Measurements from ENCODE around the gene SLC29A2.
A peak's percentile ranks its signal among the peaks of the same experiment; 100 is the strongest.

The SLC29A2 gene

GRCh38 chr11:66343176-66343575, 28.4 kb downstream of the SLC29A2 start:
- Mint-ChIP-seq H3K9me3 (no peaks in the 10 kb centered on the region), H3K4me3 (peak overlapping the region; percentile 97), H3K4me1 (peaks cover 35% of the 10 kb centered on the region), H3K27me3 (no peaks in the 10 kb centered on the region), H3K27ac (peak overlapping the region; percentile 20), H3K36me3 (peaks cover 4% of the 10 kb centered on the region)

DNA sequence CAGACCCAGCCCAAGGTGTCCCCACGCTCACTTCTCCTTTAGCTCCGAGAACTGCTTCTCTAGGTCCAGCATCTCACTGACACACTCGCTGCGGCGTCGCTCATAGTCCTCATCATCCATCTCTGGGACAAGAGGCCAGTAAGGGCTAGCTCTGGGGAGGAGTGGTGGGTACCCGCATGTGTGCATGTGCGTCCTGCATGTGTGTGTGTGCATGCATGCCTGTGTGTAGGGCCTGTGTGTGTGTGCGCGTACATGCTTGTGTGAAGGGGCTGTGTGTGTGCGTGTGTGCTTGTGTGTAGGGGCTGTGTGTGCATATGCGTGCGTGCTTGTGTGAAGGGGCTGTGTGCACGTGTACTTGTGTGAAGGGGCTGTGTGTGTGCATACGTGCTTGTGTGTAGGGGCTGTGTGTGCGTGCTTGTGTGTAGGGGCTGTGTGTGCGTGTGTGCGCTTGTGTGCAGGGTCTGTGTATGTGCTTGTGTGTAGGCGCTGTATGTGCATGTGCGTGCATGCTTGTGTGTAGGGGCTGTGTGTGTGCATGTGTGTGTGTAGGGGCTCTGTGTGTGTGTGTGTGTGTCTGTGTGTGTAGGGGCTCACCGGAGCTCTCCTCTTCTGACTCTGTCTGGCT, 29.9 kb downstream of the SLC29A2 start:
- H3K4me1 Mint-ChIP-seq: peaks cover 39% of the 10 kb centered on the region
- H3K36me3 Mint-ChIP-seq: peaks cover 4% of the 10 kb centered on the region
- no peak overlapping the region for H3K4me3 Mint-ChIP-seq
- H3K9me3 Mint-ChIP-seq: no peaks in the 10 kb centered on the region
- no peak overlapping the region for H3K27ac Mint-ChIP-seq
- H3K27me3 Mint-ChIP-seq: no peaks in the 10 kb centered on the region

GRCh38 chr11:66340596-66341501, 30.7 kb downstream of the SLC29A2 start:
- peaks cover 4% of the 10 kb centered on the region for H3K36me3 Mint-ChIP-seq
- H3K27me3 Mint-ChIP-seq: no peaks in the 10 kb centered on the region
- no peak overlapping the region for H3K27ac Mint-ChIP-seq
- H3K4me3 Mint-ChIP-seq: no peak overlapping the region
- H3K9me3 Mint-ChIP-seq: no peaks in the 10 kb centered on the region
- H3K4me1 Mint-ChIP-seq: peaks cover 40% of the 10 kb centered on the region

- H3K9me3 Mint-ChIP-seq: no peaks in the 10 kb centered on the region
- peaks cover 4% of the 10 kb centered on the region for H3K36me3 Mint-ChIP-seq
- H3K27ac Mint-ChIP-seq: no peak overlapping the region
- H3K4me3 Mint-ChIP-seq: no peak overlapping the region
- H3K27me3 Mint-ChIP-seq: no peaks in the 10 kb centered on the region
- peaks cover 37% of the 10 kb centered on the region for H3K4me1 Mint-ChIP-seq
These were observed 31.7 kb downstream of the SLC29A2 start for GRCh38 chr11:66339686-66340483.

DNA sequence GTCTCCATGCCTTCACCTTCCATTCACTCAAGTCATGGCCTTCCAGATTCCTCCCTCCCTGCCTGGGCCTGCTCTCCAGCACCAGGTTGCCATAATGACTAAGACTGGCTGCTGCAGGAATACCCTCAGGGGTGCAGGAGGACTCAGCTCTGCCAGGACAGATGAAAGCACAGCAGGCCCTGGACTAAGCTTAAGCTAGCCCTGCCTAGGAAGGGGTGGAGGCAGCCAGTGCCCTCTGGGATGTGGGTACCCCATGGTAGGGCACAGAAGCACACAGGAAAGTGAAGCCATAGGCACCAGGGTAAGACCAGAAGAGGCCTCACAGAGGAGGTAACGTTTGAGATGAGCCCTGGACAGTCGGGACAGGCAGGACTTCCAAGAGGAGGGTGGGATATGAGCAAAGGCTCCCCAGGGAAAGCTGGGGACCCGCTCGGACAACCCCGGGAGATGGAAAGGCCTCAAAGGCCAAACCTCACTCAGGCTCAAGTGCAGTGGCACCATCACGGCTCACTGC, 32.3 kb downstream of the SLC29A2 start:
- Mint-ChIP-seq H3K9me3 (no peaks in the 10 kb centered on the region), H3K27me3 (no peaks in the 10 kb centered on the region), H3K27ac (no peak overlapping the region), H3K36me3 (peaks cover 4% of the 10 kb centered on the region), H3K4me1 (peaks cover 34% of the 10 kb centered on the region), H3K4me3 (no peak overlapping the region)

GRCh38 chr11:66338276-66339161, 33.0 kb downstream of the SLC29A2 start:
- H3K36me3 Mint-ChIP-seq: peaks cover 4% of the 10 kb centered on the region

DNA sequence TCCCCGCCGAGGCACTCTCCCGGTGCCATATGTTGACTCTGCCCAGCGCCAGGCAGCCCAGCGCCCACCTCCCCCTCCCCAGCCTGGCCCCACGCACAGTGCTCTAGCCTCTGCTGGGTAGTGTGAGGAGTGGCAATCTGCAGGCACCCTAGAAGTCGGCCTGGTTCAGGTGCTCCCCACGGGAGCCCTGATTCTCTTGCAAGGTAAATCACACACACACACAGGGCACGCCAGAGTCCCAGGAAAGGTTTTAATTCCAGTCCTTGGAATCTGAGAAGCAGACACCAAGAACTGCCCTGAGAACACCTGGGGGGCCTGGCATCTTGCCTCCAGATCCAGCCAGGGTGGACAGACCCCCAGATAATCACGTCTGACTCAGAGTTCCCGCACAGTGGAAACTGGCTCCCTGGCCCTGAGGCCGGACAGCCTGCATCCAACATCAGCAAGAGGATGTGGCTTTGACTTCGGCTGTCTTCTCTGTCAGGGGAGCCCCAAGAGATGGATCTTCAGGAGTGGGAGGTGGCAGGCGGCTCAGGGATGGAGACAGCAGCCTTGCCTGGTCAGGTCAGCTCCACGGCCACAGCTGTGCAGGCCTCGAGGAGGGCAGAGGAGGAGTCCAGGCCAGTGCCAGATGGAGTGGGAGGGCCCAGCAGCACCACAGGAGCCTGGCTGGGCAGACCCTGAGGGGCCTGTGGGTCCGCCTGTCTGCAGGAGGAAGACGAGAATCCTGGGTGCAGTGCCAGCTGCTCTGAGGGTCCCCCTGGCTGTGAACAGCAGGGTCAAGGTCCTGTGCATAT, 34.3 kb downstream of the SLC29A2 start:
- no peaks in the 10 kb centered on the region for H3K27me3 Mint-ChIP-seq
- peak overlapping the region; percentile 87 for H3K4me3 Mint-ChIP-seq
- peaks cover 4% of the 10 kb centered on the region for H3K36me3 Mint-ChIP-seq
- H3K9me3 Mint-ChIP-seq: no peaks in the 10 kb centered on the region
- H3K27ac Mint-ChIP-seq: no peak overlapping the region
- H3K4me1 Mint-ChIP-seq: peaks cover 22% of the 10 kb centered on the region

More at GRCh38 chr11:66338276-66339161, 33.0 kb downstream of the SLC29A2 start:
- Mint-ChIP-seq H3K9me3 (no peaks in the 10 kb centered on the region), H3K27ac (no peak overlapping the region), H3K4me1 (peaks cover 32% of the 10 kb centered on the region), H3K27me3 (no peaks in the 10 kb centered on the region), H3K4me3 (no peak overlapping the region)

DNA sequence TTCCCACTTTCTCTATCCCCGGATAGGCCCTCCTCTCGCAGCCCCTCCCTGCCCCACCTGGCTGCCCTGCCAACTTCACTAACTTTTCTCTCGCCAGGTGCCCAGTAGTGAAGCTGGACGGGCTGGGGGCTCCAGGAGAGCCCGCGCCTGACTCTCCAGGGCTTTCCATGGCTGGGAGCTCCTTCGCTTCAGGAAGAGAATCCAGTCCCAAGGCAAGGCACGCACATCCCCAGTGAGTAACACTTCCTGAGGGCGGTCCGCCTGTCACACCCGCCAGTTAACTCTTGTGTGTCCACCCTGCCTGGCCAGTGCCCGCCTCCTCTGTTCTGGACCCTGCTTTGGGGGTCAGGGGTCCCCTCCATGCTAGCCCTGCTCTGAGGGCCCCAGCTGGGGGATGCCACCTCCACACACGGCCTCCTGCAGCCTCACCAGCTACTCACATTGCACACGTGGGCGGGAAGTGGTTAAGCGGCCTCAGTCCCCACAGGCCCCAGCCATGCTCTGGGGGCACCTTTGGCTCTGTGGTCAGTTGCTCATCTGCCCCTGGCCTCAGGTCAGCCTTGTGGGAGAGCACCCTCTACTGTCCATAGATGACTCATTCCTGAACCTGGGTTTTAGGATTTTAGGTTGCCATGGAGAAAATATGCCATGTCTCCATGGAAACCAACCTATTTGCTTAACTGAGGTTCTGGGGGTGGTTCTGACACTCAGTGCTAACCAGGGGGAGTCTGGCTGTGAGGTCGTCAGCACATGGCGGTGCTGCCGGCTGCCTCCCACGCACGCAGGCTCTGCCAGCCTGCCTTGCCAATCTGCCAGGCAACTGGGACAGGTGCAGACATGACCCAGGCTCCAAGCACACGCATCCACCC, 35.1 kb downstream of the SLC29A2 start, which contains the start of gene RIN1:
Gene RIN1 (minus strand): TSS at position 201 of the 869 bp plus-strand sequence. CDS start 32 bp downstream, at position 169.
- H3K9me3 Mint-ChIP-seq: no peaks in the 10 kb centered on the region
- peaks cover 2% of the 10 kb centered on the region for H3K36me3 Mint-ChIP-seq
- no peaks in the 10 kb centered on the region for H3K27me3 Mint-ChIP-seq
- H3K27ac Mint-ChIP-seq: peak within 1 kb of the TSS; percentile 70
- H3K4me1 Mint-ChIP-seq: peaks cover 22% of the 10 kb centered on the region
- H3K4me3 Mint-ChIP-seq: peak within 1 kb of the TSS; percentile 87

GRCh38 chr11:66335531-66336233, 35.9 kb downstream of the SLC29A2 start:
- Mint-ChIP-seq H3K27ac (no peak overlapping the region), H3K36me3 (no peaks in the 10 kb centered on the region), H3K4me1 (peaks cover 22% of the 10 kb centered on the region), H3K4me3 (peak overlapping the region; percentile 87), H3K9me3 (no peaks in the 10 kb centered on the region), H3K27me3 (no peaks in the 10 kb centered on the region)

DNA sequence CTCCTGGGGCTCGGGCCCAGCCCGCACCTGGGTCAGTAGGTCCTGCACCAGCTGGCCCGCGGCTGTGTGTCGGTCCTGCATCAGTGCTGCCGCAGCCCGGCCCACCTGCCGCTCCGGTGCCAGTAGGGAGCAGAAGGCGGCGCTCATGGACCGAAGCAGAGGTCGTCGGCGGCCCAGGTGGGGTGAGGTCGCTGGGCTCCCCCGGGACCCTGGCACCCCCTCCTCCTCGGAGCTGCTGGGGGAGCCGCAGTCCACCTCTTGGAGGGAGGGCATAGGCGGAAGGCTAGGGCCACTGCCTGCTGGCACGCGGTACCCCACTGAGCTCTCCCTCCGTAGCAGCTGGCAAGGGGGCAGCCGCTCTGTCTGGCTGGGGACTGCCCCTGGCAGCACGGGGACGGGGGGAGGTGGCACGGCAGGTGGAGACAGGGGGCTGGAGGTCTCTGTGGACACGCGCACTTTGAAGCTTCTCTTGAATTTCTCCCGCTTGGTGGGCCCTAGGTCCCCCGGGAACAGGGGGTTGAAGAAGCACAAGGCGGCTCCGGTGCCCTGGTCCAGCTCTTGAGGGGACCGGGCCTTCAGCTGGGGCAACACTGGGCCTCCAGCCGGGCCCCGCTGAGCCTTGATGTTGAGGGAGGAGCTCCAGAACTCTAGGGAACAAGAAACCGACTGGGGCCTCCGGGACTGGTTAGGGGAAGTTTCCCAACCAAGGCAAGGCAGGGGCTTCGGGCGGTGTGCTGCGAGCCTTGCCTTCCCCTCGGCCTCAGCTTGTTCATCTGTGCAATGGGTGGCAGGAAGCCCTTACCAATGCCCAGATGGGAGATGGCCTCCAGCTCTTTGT, 36.7 kb downstream of the SLC29A2 start:
- Mint-ChIP-seq H3K27ac (no peak overlapping the region), H3K36me3 (no peaks in the 10 kb centered on the region), H3K4me3 (peak overlapping the region; percentile 62)

GRCh38 chr11:66333896-66334604, 37.5 kb downstream of the SLC29A2 start:
- Mint-ChIP-seq H3K36me3 (no peaks in the 10 kb centered on the region), H3K4me1 (peaks cover 22% of the 10 kb centered on the region), H3K27me3 (no peaks in the 10 kb centered on the region), H3K27ac (no peak overlapping the region), H3K4me3 (no peak overlapping the region), H3K9me3 (no peaks in the 10 kb centered on the region)

More for the DNA sequence above, 36.7 kb downstream of the SLC29A2 start:
- H3K9me3 Mint-ChIP-seq: no peaks in the 10 kb centered on the region
- H3K27me3 Mint-ChIP-seq: no peaks in the 10 kb centered on the region
- peaks cover 22% of the 10 kb centered on the region for H3K4me1 Mint-ChIP-seq
